Mesodermal cell (in vitro differentiated cells): Measurements from ENCODE around the gene TLX2.
"Not testable (repeated sequence)": the region's sequence is repeated elsewhere in the genome, so short reads cannot be mapped to it uniquely, and the experiment has no call there.

Experiments used
- H3K27ac ChIP-seq: 2 replicates; pipeline ENCODE4 v1.7.0; 2013; ENCODE audit warnings: mild to moderate bottlenecking, low read depth, low read length, moderate library complexity; ENCODE audit not compliant: severe bottlenecking
- H3K36me3 ChIP-seq: 2 replicates; pipeline ENCODE4 v1.7.1; 2013; ENCODE audit warnings: mild to moderate bottlenecking, low read length, moderate library complexity; ENCODE audit not compliant: control insufficient read depth, insufficient read depth
- H3K4me1 ChIP-seq: one replicate; pipeline ENCODE4 v1.7.1; 2013; ENCODE audit warnings: mild to moderate bottlenecking, low read length; ENCODE audit not compliant: insufficient read depth, control insufficient read depth, poor library complexity, severe bottlenecking
- H3K4me3 ChIP-seq: 2 replicates; pipeline ENCODE4 v1.7.0; 2013; ENCODE audit warnings: low read length, control low read depth, mild to moderate bottlenecking; ENCODE audit not compliant: insufficient read depth, poor library complexity, severe bottlenecking; ENCODE audit errors: extremely low read depth
- H3K9me3 ChIP-seq: 2 replicates; pipeline ENCODE4 v1.7.1; 2013; ENCODE audit warnings: mild to moderate bottlenecking, low read length, moderate library complexity; ENCODE audit not compliant: control insufficient read depth
- WGBS, 2 experiments: methylation state at CpG; one replicate each; pipeline ENCODE4 v1.1.5; 2013; ENCODE audit warnings: missing lambda C conversion rate in 2 of 2; ENCODE audit not compliant: insufficient coverage in 2 of 2; 5-methylcytosine and 5-hydroxymethylcytosine counted together

TLX2 gene

DNA sequence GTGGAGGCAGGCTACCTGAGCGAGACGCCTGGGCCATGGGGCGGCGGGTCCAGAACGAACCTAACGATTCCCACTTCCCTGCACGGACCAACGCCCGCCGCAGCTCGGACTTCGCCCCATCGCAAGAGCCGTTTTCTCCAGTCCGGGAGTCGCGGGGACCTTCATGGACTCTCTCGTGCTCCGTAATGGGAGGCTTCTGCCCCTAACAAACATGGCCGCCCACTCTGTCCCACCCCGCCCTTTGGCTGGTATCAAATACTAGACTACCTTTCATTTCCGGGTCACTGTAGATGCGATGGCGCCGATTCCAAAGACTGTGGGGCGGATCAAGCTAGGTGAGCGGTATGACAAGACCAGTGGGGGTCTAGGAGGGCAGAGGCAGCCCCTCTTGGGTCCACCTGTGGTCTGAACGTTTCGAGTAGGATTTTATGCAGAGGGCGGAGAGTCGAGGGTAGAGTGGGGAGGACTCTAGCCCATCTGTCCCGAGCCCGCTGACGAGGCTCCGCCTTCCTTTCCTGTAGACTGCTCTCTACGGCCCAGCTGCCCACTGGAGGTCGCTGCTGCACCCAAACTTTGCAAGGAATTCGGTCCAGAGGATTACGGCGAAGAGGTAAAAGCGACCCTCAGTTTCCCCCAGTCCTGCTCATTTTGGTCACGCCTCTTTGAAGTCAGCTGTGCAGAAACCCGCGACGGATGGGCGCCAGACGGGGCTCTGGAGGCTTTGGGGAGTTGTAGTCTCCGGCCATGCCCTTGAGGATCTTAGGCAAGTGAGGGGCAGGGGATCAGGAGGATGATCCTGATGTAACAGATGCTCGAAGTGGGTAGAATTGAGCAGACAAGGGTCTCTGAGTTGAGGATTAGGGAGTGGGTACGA lies 31.2 kb upstream of the TLX2 start, which contains the start of the genes CCDC142 and TTC31:
CCDC142 (minus strand) TSS at position 198 of the 874 bp plus-strand sequence; CDS start at position 37, 161 bp downstream.
TTC31 (plus strand) TSS at position 281 of the 874 bp plus-strand sequence; CDS start at position 296, 15 bp downstream.
- Histone ChIP-seq H3K9me3 (no peaks in the 10 kb centered on the region), H3K36me3 (peaks cover 45% of the 10 kb centered on the region), H3K27ac (peak within 1 kb of the TSS; percentile 81), H3K4me3 (peak within 1 kb of the TSS; percentile 79), H3K4me1 (peaks cover 4% of the 10 kb centered on the region)
- 1 to 2% methylated on average over 40 to 42 of the region's 50 CpGs for WGBS, 2 experiments

GRCh38 chr2:74483675-74484164 lies 30.5 kb upstream of the TLX2 start:
- H3K4me1 ChIP-seq, H3K9me3 ChIP-seq: not testable (repeated sequence)

DNA sequence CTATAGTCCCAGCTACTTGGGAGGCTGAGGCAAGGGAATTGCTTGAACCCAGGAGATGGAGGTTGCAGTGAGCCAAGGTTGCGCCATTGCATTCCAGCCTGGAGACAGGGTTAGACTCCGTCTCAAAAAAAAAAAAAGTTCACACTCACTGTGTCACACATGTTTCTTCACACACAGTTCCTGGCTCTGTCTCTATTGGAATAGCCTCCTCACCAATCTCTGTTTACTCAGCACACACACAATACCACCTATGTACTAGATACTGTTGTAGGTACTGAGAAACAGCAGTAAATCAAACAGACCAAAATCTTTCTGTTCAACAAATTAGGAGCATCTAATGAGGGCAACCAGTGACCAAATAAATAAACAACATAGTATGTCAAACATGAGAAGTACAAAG lies 28.1 kb upstream of the TLX2 start:
- H3K9me3 ChIP-seq: no peaks in the 10 kb centered on the region
- H3K36me3 ChIP-seq: peaks cover 42% of the 10 kb centered on the region
- no peak overlapping the region for H3K4me3 ChIP-seq
- H3K27ac ChIP-seq: no peak overlapping the region
- H3K4me1 ChIP-seq: peaks cover 3% of the 10 kb centered on the region
- 100% methylated on average over 2 of the region's 2 CpGs for WGBS, 2 experiments

More at GRCh38 chr2:74483675-74484164, 30.5 kb upstream of the TLX2 start:
- H3K27ac ChIP-seq: not testable (repeated sequence)
- Histone ChIP-seq H3K36me3 (peaks cover 45% of the 10 kb centered on the region), H3K4me3 (peak overlapping the region; percentile 79)
- 90 to 91% methylated on average over 13 to 15 of the region's 19 CpGs for WGBS, 2 experiments

GRCh38 chr2:74488643-74489481 lies 25.4 kb upstream of the TLX2 start:
- Histone ChIP-seq H3K9me3 (no peaks in the 10 kb centered on the region), H3K36me3 (peaks cover 59% of the 10 kb centered on the region), H3K27ac (no peak overlapping the region), H3K4me1 (no peaks in the 10 kb centered on the region), H3K4me3 (no peak overlapping the region)
- WGBS, 2 experiments: 83 to 92% methylated on average over 5 to 7 of the region's 9 CpGs

DNA sequence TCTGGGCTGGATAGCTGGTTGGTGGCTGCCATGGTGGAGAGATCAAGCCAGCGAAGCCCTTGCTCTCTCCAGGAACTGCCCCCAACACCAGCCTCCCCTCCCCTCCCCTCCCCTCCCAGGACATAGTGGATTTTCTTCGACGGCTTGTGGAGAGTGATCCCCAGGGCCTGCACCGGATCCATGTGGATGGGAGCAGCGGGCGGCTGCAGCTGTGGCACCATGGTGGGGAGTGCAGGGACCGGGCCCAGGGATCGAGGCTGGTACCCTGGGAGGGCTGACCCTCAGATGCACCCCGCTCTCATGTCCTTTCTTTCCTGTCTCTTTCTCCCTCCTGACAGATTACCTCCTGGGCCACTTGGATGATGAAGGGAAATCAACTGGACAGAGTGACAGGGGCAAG lies 24.3 kb upstream of the TLX2 start:
- Histone ChIP-seq H3K36me3 (peaks cover 67% of the 10 kb centered on the region), H3K4me1 (no peaks in the 10 kb centered on the region), H3K4me3 (no peak overlapping the region), H3K27ac (no peak overlapping the region), H3K9me3 (no peaks in the 10 kb centered on the region)
- 97 to 100% methylated on average over 6 of the region's 9 CpGs for WGBS, 2 experiments

GRCh38 chr2:74491648-74492544 lies 22.4 kb upstream of the TLX2 start:
- WGBS, 2 experiments: 97 to 99% methylated on average over 8 to 10 of the region's 12 CpGs
- Histone ChIP-seq H3K36me3 (peaks cover 59% of the 10 kb centered on the region), H3K4me3 (no peak overlapping the region), H3K27ac (no peak overlapping the region), H3K4me1 (no peaks in the 10 kb centered on the region), H3K9me3 (no peaks in the 10 kb centered on the region)

GRCh38 chr2:74493546-74493945 lies 20.7 kb upstream of the TLX2 start:
- Histone ChIP-seq H3K36me3 (peaks cover 47% of the 10 kb centered on the region), H3K9me3 (no peaks in the 10 kb centered on the region), H3K27ac (no peak overlapping the region), H3K4me3 (no peak overlapping the region), H3K4me1 (peaks cover 6% of the 10 kb centered on the region)
- WGBS, 2 experiments: 92 to 98% methylated on average over 3 of the region's 3 CpGs

DNA sequence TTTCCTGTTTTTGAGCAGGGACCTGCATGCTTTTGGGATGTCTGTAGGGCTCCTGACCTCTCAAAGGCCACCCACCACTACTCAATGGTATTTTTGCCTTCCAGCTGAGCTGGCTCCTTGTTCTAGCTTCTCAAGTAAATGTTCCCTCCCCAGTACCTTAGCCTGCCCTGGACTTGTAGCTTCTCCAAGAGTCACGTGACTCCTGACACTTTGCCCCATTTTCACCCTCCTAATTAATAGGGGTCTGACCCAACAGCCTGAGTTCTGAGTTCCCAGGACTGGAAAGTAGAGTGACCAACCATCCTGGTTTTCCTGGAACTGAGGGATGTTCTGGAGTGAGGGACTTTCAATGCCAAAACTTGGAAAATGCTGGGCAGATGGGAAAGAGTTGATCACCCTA lies 18.8 kb upstream of the TLX2 start:
- peaks cover 42% of the 10 kb centered on the region for H3K36me3 ChIP-seq
- no peaks in the 10 kb centered on the region for H3K9me3 ChIP-seq
- H3K4me1 ChIP-seq: peaks cover 13% of the 10 kb centered on the region
- no peak overlapping the region for H3K4me3 ChIP-seq
- 100% methylated on average over 1 of the region's 1 CpG; no CpG with 5 or more reads in 1 of the 2 experiments for WGBS, 2 experiments
- no peak overlapping the region for H3K27ac ChIP-seq

GRCh38 chr2:74496997-74497776 lies 17.1 kb upstream of the TLX2 start:
- no peak overlapping the region for H3K27ac ChIP-seq
- H3K4me3 ChIP-seq: peak overlapping the region; percentile 39
- peaks cover 17% of the 10 kb centered on the region for H3K4me1 ChIP-seq
- H3K9me3 ChIP-seq: no peaks in the 10 kb centered on the region
- WGBS, 2 experiments: 82 to 93% methylated on average over 10 to 19 of the region's 19 CpGs
- H3K36me3 ChIP-seq: peaks cover 24% of the 10 kb centered on the region
